Left renal pelvis (tissue), 4 donors: ENCODE results near the gene SCNN1G. TPM values are rescaled to one million over a fixed set of nuclear protein-coding genes. Genes with fewer than 3 reads are reported as not detected.
"Not testable (repeated sequence)": the region's sequence is repeated elsewhere in the genome, so short reads cannot be mapped to it uniquely, and the experiment has no call there.

Experiments used
- DNase-seq, 4 donors: peaks; one replicate each; pipeline ENCODE4 v3.0.0-alpha.2; 2013; ENCODE audit warnings: low read depth in 4 of 4, low spot score in 3 of 4
- polyA plus RNA-seq, 4 donors: library from polyadenylated mRNA; unstranded; fragments of 120-200 nt; gene quantifications; one replicate each; pipeline ENCODE4 v1.2.1, GENCODE V29; 2013; ENCODE audit not compliant: insufficient read length in 4 of 4

The SCNN1G gene
- 10 to 100 TPM in 3 of 4 donors, under 1 TPM in 1; 0.78 to 54.5 (median 42.6) TPM for polyA plus RNA-seq

GRCh38 chr16:23182679-23183542 is at the start of gene SCNN1G:
TSS of gene SCNN1G (plus strand) at chr16:23182745. CDS start at chr16:23186272, 3,527 bp downstream.
- peak in 1 of 4 donors; percentile 22 for DNase-seq

- DNase-seq = no peak
Observed at GRCh38 chr16:23132775-23133463, 49.6 kb upstream of the SCNN1G start.

- DNase-seq = no peak
Observed at GRCh38 chr16:23134274-23134673, 48.3 kb upstream of the SCNN1G start.

GRCh38 chr16:23137256-23137655 is 45.3 kb upstream of the SCNN1G start:
- DNase-seq = no peak

GRCh38 chr16:23137818-23138217 is 44.7 kb upstream of the SCNN1G start:
- no peak for DNase-seq

GRCh38 chr16:23140107-23140506 is 42.4 kb upstream of the SCNN1G start:
- DNase-seq = no peak

- no peak for DNase-seq
Observed at GRCh38 chr16:23141033-23141432, 41.5 kb upstream of the SCNN1G start.

- no peak for DNase-seq
Observed at GRCh38 chr16:23141500-23141899, 41.0 kb upstream of the SCNN1G start.

- DNase-seq = no peak
Observed at GRCh38 chr16:23141959-23142740, 40.4 kb upstream of the SCNN1G start.

GRCh38 chr16:23143391-23143790 is 39.2 kb upstream of the SCNN1G start:
- DNase-seq = no peak

- DNase-seq = not testable (repeated sequence)
Observed at GRCh38 chr16:23144393-23144792, 38.2 kb upstream of the SCNN1G start.

GRCh38 chr16:23145186-23145585 is 37.4 kb upstream of the SCNN1G start:
- no peak for DNase-seq

- no peak for DNase-seq
Observed at GRCh38 chr16:23145608-23146007, 36.9 kb upstream of the SCNN1G start.

- no peak for DNase-seq
Observed at GRCh38 chr16:23146877-23147601, 35.5 kb upstream of the SCNN1G start.

GRCh38 chr16:23147666-23148065 is 34.9 kb upstream of the SCNN1G start:
- no peak for DNase-seq

- no peak for DNase-seq
Observed at GRCh38 chr16:23148166-23148512, 34.4 kb upstream of the SCNN1G start.

GRCh38 chr16:23148513-23149266 is 33.9 kb upstream of the SCNN1G start:
- DNase-seq = no peak

- peak; percentile 82 to 89 (median 87) for DNase-seq
Observed at GRCh38 chr16:23149267-23149992, 33.1 kb upstream of the SCNN1G start, which contains the start of gene USP31. TSS of gene USP31 (minus strand) at chr16:23149452. CDS start at chr16:23149270, 182 bp downstream.

- DNase-seq = no peak
Observed at GRCh38 chr16:23149993-23150364, 32.6 kb upstream of the SCNN1G start.
